ENCODE results near the gene PITPNC1.

PITPNC1 gene

GRCh38 chr17:67435786-67436185, 58.7 kb downstream of the PITPNC1 start:
- no peak for DNase-seq

DNA sequence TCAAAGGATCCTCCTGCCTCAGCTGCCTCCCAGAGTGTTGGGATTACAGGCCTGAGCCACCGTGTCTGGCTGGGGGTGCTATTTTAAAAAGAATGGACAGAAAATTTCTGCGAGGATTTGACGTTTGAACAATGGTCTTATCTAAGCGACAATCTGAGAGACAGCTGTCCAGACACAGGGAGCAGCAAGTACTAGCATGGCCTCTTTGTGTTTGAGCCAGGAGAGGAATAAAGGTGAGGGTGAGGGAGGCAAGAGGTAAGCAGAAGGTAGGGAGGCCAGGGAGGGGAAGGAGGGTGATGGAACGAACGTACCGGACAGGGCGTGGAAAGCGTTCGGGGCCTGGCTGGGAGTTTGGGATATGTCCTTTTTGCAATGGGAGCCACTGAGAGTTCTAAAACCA, 59.2 kb downstream of the PITPNC1 start:
- no peak for DNase-seq

DNA sequence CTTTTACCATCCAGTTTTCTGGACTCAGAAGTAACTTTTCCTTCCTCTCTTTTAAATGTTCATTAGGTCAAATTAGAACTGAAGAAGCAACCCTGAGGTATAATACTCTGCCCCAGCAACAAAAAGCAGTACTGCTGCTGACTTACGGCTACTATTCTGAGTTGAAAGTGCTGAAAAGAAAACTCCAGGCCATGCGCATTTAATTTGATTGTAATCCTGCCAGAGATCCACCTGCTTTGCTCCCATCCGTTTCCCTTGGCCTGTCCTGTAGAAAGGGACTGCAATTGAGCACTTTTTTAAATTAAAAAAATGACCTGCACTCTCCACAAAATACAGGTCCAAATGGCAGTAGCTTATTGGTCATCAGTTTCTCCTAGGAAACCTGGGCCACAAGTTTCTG, 61.6 kb downstream of the PITPNC1 start:
- no peak for DNase-seq

- no peak for DNase-seq
Observed at GRCh38 chr17:67439269-67439668, 62.2 kb downstream of the PITPNC1 start.

GRCh38 chr17:67440277-67441051, 63.4 kb downstream of the PITPNC1 start:
- DNase-seq = no peak

DNA sequence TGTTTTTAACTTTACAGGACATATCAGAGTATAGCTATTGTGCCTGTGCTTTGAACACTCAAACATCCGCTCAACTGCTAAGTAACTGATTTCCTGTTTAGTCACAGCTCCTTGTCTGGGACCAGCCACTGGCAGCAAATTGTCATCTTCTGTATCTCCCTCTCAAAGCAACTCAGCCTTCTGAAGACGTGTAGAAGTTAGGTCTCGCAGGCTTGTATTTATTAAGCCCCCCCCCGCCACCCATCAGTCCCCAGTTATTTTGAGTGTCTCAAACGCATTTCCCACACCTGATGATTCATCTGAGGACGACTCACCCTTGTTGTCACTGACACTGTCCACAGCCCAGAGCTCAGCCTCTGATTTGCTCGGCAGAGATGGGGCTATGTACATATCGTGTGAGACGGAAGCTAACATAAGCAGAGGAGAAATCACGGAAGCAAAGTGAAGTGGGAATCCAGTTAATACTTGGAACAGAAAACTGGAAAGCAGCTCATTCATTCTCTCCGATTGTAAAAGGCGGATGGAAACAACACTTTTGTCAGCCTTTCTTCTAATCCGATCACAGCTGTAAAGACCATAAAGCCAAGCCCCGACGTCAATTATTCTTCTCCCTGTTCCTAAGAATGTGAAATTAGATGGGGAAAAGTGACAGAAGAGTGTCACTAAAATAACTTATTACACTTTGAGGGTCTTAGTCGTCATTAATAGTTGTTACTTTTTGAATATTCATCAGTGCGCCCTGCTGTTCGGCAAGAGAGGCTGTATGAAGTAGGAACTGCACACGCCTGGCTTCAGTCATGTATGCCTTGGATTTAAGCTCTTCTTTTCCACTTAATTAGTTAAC, 64.2 kb downstream of the PITPNC1 start:
- DNase-seq = peak; percentile 4

DNA sequence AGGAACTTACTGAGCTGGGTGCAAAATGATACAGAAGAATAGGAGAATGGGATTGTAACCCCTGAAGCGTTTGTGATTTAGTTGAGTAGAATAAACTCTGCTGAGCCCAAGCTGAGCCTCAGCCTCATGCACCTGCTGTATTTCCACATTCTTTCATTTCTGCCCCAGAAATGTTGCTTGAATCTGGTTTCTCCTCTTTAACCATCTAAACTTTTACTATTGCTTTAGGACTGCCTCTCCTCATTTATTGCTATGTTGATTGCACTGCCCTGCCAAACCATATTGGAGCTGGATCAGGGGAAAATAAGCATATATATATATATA, 64.8 kb downstream of the PITPNC1 start:
- no peak for DNase-seq

GRCh38 chr17:67442787-67443624, 65.9 kb downstream of the PITPNC1 start:
- DNase-seq = no peak

DNA sequence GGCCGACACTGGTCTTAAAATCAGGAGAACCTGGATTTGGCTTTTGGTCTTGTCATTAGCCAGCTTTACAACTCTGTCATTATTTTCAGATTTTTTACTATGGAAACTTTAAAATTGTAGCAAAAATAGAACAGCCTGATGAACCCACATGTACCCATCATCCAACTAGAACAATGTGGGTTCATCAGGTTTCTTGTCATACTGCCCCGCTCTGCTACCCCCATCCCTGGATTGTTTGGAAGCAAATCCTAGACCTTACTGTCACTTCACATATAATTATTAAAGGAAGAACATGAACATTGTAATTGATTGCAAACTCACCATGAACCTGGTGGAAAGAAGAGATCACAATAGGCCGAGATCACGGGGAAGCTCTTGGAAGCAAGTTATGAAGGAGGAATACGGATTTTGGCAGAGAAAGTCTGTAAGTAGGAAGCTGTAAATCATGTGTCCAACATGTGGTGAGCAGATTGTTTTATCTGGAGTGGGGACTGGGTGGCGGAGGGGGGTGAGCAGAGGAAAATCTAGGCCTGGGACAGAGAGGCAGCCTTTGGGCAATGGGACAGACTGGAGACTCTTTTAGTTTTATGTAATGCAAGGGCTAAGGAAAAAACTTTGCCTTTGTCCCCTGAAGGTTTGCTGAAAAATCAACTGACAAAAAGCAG, 67.0 kb downstream of the PITPNC1 start:
- DNase-seq = no peak

DNA sequence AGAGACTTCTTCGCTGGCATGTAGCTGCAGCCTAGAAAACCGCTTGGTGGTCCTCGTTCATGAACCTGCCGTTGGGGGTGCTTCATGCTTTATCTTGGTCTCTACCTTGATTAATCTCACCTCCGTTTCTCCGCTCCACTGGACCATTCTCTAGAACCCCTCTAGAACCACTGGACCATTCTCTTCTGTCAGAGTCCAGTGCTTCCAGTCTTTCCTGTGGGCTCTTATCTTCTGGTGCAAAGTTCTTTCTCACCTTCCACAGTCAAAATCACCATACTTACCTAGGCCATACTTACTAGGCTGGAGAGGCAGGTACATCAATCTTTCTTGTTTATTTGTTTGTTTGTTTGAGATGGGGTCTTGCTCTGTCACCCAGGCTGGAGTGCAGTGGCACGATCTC, 71.4 kb downstream of the PITPNC1 start:
- no peak for DNase-seq

GRCh38 chr17:67449065-67449464, 72.0 kb downstream of the PITPNC1 start:
- DNase-seq = no peak

DNA sequence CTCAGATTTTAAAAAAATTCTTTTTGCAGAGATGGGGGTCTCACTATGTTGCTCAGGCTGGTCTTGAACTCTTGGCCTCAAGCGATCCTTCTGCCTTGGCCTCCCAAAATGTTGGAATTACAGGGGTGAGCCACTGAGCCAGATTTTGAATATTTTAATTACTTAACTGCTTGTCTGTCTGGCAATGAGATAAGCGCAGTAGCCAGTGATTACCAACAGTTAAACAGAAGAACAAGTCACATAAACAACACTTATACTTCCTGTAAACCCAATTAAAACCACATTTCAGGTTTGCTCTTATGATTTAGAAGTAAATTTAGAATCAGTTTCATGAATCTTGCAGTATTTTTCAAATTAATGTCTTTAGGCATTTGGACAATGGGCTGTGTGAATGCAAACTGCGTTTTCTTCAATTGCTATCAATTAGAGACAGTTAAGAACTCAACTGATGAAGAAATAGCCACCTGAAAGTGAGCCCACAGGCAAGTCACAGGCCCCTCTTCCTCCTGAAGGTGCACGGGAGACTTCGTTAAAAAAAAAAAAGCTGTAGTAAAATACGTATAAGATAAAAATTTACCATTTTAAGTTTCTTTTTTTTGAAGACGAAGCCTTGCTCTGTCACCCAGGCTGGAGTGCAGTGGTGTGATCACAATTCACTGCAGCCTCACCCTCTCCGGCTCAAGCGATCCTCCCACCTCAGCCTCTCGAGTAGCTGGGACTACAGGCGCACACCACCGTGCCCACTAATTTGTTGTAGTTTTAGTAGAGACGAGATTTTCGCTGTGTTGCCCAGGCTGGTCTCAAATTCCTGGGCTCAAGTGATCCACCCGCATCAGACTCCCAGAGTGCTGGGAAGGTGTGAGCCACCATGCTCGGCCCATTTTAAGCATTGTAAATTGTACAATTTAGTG, 73.0 kb downstream of the PITPNC1 start:
- no peak for DNase-seq

- no peak for DNase-seq
Observed at GRCh38 chr17:67452681-67453554, 75.8 kb downstream of the PITPNC1 start.

- DNase-seq = no peak
Observed at GRCh38 chr17:67456103-67456502, 79.0 kb downstream of the PITPNC1 start.

- no peak for DNase-seq
Observed at GRCh38 chr17:67456889-67457288, 79.8 kb downstream of the PITPNC1 start.

DNA sequence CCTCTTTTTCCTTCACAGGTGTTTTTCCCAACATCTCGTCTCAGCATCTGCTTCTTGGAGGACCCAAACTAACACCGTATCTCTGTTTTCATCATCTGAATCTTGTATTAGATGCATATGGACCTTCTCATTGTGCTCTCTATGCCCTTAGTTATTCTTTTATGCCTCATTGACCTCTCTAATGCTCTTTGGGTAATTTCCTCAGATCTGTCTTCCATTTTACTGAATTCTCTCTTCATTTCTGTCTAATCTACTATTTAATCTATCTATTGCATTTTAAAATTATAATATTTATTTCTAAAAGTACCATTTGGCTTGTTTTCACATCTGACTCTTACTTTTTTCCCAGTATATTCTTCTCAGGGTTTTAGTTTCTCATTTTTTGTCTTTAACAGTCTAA, 81.1 kb downstream of the PITPNC1 start:
- no peak for DNase-seq

DNA sequence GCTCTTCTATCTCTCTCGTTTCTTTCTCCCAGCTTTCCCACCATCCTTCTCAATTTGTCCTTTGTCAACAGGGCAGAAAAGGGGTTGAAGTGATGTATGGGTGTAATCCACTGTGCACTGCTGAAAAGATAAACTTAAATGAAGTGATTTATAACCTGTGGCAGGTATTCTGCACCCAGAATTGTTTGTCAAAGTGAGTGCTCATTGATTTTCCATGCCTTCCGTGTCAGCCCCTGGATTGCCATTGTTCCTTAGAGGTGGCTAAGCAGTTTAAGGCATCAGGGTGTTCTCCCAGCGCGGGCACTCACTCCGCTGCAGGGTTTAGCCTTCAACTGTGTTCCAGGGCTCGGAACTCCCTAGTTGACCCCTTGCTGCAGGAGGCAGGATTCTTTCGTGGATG, 82.9 kb downstream of the PITPNC1 start:
- DNase-seq = no peak

- DNase-seq = no peak
Observed at GRCh38 chr17:67461228-67461780, 84.2 kb downstream of the PITPNC1 start.

- no peak for DNase-seq
Observed at GRCh38 chr17:67461876-67462275, 84.8 kb downstream of the PITPNC1 start.

- no peak for DNase-seq
Observed at GRCh38 chr17:67466251-67466796, 89.2 kb downstream of the PITPNC1 start.
